Vagina (tissue), 2 donors: Measurements from ENCODE around the gene LHPP.

Source experiments
- POLR2A ChIP-seq, 2 donors: fragments of 450-650 bp; IDR thresholded peaks; one replicate each; pipeline ENCODE4 v1.6.1; 2017; ENCODE audit warnings: antibody characterized with exemption in 2 of 2, mild to moderate bottlenecking in 2 of 2, moderate library complexity in 2 of 2
- TF ChIP-seq, protein P1 (sequence below), 3 experiments: fragments of 450-650 bp in 2 of 3; fragments of 200-600 bp in 1 of 3; sonication (generic) in 1 of 3; IDR thresholded peaks; one replicate each; pipeline ENCODE4 v1.5.1; 2017 to 2019; ENCODE audit warnings: antibody characterized with exemption in 3 of 3, mild to moderate bottlenecking in 2 of 3, moderate library complexity in 2 of 3

DNA sequence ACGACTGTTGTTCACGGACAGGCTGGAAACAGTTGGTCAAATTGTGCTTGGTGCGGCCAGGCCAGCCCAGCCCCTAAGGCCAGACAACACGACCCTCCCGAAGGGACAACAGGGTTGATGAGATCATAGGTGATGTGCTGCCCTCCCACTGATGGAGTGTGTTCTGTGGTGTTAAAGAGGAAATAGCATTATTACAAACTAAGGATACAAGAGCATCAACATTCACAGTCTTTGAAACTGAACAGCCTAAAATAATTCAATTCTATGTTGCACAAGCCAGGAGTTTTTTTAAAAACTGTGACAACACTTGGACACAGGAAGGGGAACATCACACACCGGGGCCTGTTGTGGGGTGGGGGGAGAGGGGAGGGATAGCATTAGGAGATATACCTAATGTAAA is 194.9 kb downstream of the LHPP start:
- TF ChIP-seq, protein P1, sequence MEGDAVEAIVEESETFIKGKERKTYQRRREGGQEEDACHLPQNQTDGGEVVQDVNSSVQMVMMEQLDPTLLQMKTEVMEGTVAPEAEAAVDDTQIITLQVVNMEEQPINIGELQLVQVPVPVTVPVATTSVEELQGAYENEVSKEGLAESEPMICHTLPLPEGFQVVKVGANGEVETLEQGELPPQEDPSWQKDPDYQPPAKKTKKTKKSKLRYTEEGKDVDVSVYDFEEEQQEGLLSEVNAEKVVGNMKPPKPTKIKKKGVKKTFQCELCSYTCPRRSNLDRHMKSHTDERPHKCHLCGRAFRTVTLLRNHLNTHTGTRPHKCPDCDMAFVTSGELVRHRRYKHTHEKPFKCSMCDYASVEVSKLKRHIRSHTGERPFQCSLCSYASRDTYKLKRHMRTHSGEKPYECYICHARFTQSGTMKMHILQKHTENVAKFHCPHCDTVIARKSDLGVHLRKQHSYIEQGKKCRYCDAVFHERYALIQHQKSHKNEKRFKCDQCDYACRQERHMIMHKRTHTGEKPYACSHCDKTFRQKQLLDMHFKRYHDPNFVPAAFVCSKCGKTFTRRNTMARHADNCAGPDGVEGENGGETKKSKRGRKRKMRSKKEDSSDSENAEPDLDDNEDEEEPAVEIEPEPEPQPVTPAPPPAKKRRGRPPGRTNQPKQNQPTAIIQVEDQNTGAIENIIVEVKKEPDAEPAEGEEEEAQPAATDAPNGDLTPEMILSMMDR (IDR thresholded peaks at IDR 0.05) = no peak
- TF ChIP-seq POLR2A (IDR thresholded peaks at IDR 0.05) = no peak
